Lower lobe of right lung (tissue), 2 donors: ENCODE data around the gene APLNR. TPM values are rescaled to one million over a fixed set of nuclear protein-coding genes. Genes with fewer than 3 reads are reported as not detected.

ENCODE experiments used
- ATAC-seq, 2 donors: fragments of 200-7000 bp; cut with Tn5 transposase; one replicate each; pipeline ENCODE4 v1.9.1; 2020 to 2022; ENCODE audit warnings: mild to moderate bottlenecking in 2 of 2, moderate library complexity in 2 of 2
- DNase-seq: peaks from one replicate; pipeline ENCODE4 v3.0.0-alpha.2; 2020
- H3K27ac ChIP-seq: fragments of 200-600 bp; one replicate; pipeline ENCODE4 v1.8.0; 2022
- H3K27me3 ChIP-seq: fragments of 200-600 bp; one replicate; pipeline ENCODE4 v1.8.0; 2022; ENCODE audit warnings: low read depth
- H3K36me3 ChIP-seq: fragments of 200-600 bp; one replicate; pipeline ENCODE4 v1.8.0; 2022; ENCODE audit warnings: mild to moderate bottlenecking
- H3K4me1 ChIP-seq: fragments of 200-600 bp; one replicate; pipeline ENCODE4 v1.8.0; 2022
- H3K4me3 ChIP-seq: fragments of 200-600 bp; one replicate; pipeline ENCODE4 v1.8.0; 2022; ENCODE audit warnings: mild to moderate bottlenecking
- H3K9me3 ChIP-seq: fragments of 200-600 bp; one replicate; pipeline ENCODE4 v1.8.0; 2022
- CTCF ChIP-seq: fragments of 200-600 bp; IDR thresholded peaks from one replicate; pipeline ENCODE4 v1.8.0; 2022; ENCODE audit warnings: antibody characterized with exemption, mild to moderate bottlenecking
- intact Hi-C: fragments of 100-400 bp; cut with DNase I; formaldehyde crosslinking; loops from one replicate; pipeline ENCODE4 v1.11.0; 2022
- total RNA-seq: library from RNA; stranded (reverse); fragmentation: NEBNext Ultra II Directional; extraction: Animal tissue kit (Norgen Biotek cat#: 25700); gene quantifications from one replicate; pipeline ENCODE4 v1.2.1, GENCODE V29; 2021
- donor health status: DM: no; HTN: yes; CAD: no; lungs with severe emphysema.

APLNR gene
- total RNA-seq, 1 donor from 2014 or later, result 4.1 TPM

GRCh38 chr11:57273448-57274058 lies 36.5 kb upstream of the APLNR start:
- Histone ChIP-seq H3K4me1 (peaks cover 29% of the 10 kb centered on the region), H3K4me3 (no peak overlapping the region), H3K36me3 (no peaks in the 10 kb centered on the region), H3K9me3 (peaks cover 6% of the 10 kb centered on the region), H3K27ac (no peak overlapping the region), H3K27me3 (no peaks in the 10 kb centered on the region)
- no peak for TF ChIP-seq CTCF
- DNase-seq, result no peak
- intact Hi-C loops, result no loop called here
- ATAC-seq, result no peak

DNA sequence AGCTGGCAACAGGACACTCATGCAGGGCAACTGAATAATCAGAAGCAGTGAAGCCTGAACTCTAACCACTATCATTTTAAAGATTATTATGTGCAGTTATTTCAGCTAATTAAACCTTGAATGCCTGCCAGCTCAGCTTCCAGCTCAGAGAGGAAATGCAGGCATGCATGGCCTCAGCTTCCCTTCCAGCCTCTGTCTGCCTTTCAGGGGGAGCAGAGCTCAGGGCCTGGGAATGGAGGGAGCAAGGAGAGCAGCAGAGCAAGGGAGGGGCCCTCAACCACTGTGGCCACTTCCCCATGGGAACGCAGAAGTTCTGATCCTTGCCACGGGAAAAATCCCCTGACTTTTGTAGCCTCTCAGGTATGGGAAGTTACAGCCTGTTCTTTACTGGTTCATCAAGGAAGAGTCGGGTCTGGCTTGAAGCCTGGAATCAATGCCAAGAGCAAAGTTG lies 32.5 kb upstream of the APLNR start:
- intact Hi-C loops, result no loop called here
- no peak for ATAC-seq
- H3K36me3 ChIP-seq, result no peaks in the 10 kb centered on the region
- H3K9me3 ChIP-seq, result peaks cover 6% of the 10 kb centered on the region
- no peaks in the 10 kb centered on the region for H3K27me3 ChIP-seq
- no peak for DNase-seq
- TF ChIP-seq CTCF, result no peak
- no peak overlapping the region for H3K4me3 ChIP-seq
- H3K27ac ChIP-seq, result no peak overlapping the region
- H3K4me1 ChIP-seq, result peaks cover 5% of the 10 kb centered on the region

DNA sequence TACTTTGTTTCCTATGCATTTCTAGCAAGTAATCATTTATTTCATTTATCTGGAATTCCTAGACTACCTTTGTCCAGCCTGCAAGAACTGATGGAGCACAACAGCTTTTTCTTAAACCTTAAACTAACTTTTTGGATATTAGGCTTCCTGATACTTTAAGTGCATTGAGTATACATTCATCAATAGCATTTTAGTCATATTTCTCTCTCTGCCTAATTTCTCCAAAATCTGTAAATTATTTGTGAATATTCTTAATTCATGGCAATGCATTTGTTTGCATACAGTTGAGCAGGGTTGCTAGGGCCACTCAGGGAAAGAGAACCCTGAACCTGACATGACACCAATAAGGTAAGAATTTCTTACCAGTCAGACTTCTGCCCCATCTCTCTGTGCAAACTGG lies 29.1 kb upstream of the APLNR start:
- ATAC-seq (no peak), DNase-seq (no peak)
- TF ChIP-seq CTCF, result no peak
- Histone ChIP-seq H3K27ac (no peak overlapping the region), H3K4me3 (no peak overlapping the region), H3K9me3 (no peaks in the 10 kb centered on the region), H3K36me3 (no peaks in the 10 kb centered on the region), H3K4me1 (peaks cover 5% of the 10 kb centered on the region), H3K27me3 (no peaks in the 10 kb centered on the region)
- intact Hi-C loops, result no loop called here

GRCh38 chr11:57263351-57263750 lies 26.3 kb upstream of the APLNR start:
- Histone ChIP-seq H3K4me3 (no peak overlapping the region), H3K27me3 (no peaks in the 10 kb centered on the region), H3K27ac (no peak overlapping the region), H3K36me3 (no peaks in the 10 kb centered on the region), H3K9me3 (no peaks in the 10 kb centered on the region), H3K4me1 (no peaks in the 10 kb centered on the region)
- DNase-seq (no peak), ATAC-seq (no peak)
- intact Hi-C loops, result no loop called here
- TF ChIP-seq CTCF, result no peak

DNA sequence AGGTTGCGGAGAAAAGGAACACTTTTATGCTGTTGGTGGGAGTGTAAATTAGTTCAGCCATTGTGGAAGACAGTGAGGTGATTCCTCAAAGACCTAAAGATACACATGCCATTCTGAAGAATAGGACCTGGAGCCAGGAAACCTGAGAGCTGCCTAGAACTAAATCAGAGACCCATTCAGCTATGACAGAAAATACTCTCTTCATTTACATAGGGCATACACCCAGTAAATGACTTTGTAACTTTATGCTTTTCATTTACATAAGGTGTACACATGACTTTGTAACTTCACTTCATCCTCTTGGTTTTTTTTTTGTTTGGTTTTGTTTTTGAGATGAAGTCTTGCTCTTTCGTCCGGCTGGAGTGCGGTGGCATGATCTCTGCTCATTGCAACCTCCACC lies 25.1 kb upstream of the APLNR start:
- H3K4me1 ChIP-seq, result no peaks in the 10 kb centered on the region
- no peaks in the 10 kb centered on the region for H3K36me3 ChIP-seq
- no peak for TF ChIP-seq CTCF
- ATAC-seq (no peak), DNase-seq (no peak)
- H3K9me3 ChIP-seq, result peaks cover under 1% of the 10 kb centered on the region
- intact Hi-C loops, result no loop called here
- H3K4me3 ChIP-seq, result no peak overlapping the region
- H3K27ac ChIP-seq, result no peak overlapping the region
- H3K27me3 ChIP-seq, result no peaks in the 10 kb centered on the region
